Natural killer cell (primary cell): ENCODE results near the gene GPHA2. TPM values are rescaled to one million over a fixed set of nuclear protein-coding genes. Genes with fewer than 3 reads are reported as not detected.
A peak's percentile ranks its signal among the peaks of the same experiment; 100 is the strongest.

Experiments used
- ATAC-seq, 3 donors: fragments of 150-1000 bp in 2 of 3; fragments of 200-7000 bp in 1 of 3; cut with Tn5 transposase; 1 replicate in 1 of 3; 2 replicates in 2 of 3; pipeline ENCODE4 v1.10.0; 2021; ENCODE audit warnings: mild to moderate bottlenecking in 2 of 3, moderate library complexity in 2 of 3
- DNase-seq, 2 donors: peaks; one replicate each; pipeline versions ENCODE4 v3.0.0 to v3.0.0-alpha.2; 2013 to 2021; ENCODE audit warnings: mixed read lengths in 1 of 2
- H3K27ac ChIP-seq: one replicate; pipeline ENCODE4 v1.5.1; 2013; ENCODE audit warnings: mild to moderate bottlenecking, low read length
- H3K27me3 ChIP-seq: one replicate; pipeline ENCODE4 v1.6.1; 2013; ENCODE audit warnings: low read length; ENCODE audit not compliant: control insufficient read depth, insufficient read depth
- H3K36me3 ChIP-seq: one replicate; pipeline ENCODE4 v1.6.1; 2013; ENCODE audit warnings: low read length; ENCODE audit not compliant: control insufficient read depth, insufficient read depth
- H3K4me1 ChIP-seq: one replicate; pipeline ENCODE4 v1.6.1; 2013; ENCODE audit warnings: low read length; ENCODE audit not compliant: control insufficient read depth, insufficient read depth
- H3K4me3 ChIP-seq: one replicate; pipeline ENCODE4 v1.5.1; 2013; ENCODE audit warnings: low read length
- H3K9me3 ChIP-seq: one replicate; pipeline ENCODE4 v1.6.1; 2013; ENCODE audit warnings: low read length; ENCODE audit not compliant: control insufficient read depth, insufficient read depth
- H3K27ac Mint-ChIP-seq, 2 donors: one replicate each; pipeline ENCODE4 v1.8.0; 2022; ENCODE audit warnings: mild to moderate bottlenecking in 2 of 2, mixed read lengths in 2 of 2, moderate library complexity in 1 of 2
- H3K27me3 Mint-ChIP-seq, 2 donors: one replicate each; pipeline ENCODE4 v1.8.0; 2022; ENCODE audit warnings: low read depth in 2 of 2, mixed read lengths in 2 of 2
- H3K36me3 Mint-ChIP-seq: one replicate; pipeline ENCODE4 v1.8.0; 2022; ENCODE audit warnings: mixed read lengths
- H3K4me1 Mint-ChIP-seq, 2 donors: one replicate each; pipeline ENCODE4 v1.8.0; 2022; ENCODE audit warnings: mixed read lengths in 2 of 2
- H3K4me3 Mint-ChIP-seq: one replicate; pipeline ENCODE4 v1.8.0; 2022; ENCODE audit warnings: mild to moderate bottlenecking, moderate library complexity, mixed read lengths
- H3K9me3 Mint-ChIP-seq, 2 donors: one replicate each; pipeline ENCODE4 v1.8.0; 2022; ENCODE audit warnings: mixed read lengths in 2 of 2
- WGBS: methylation state at CpG from one replicate; pipeline ENCODE4 v1.1.7; 2013; ENCODE audit warnings: missing lambda C conversion rate; ENCODE audit not compliant: insufficient coverage; 5-methylcytosine and 5-hydroxymethylcytosine counted together
- intact Hi-C: fragments of 100-400 bp; cut with micrococcal nuclease; formaldehyde crosslinking; loops from one replicate; pipeline ENCODE4 v1.14.2; 2022
- total RNA-seq, 4 donors: library from RNA; stranded (reverse); fragments of 120-200 nt in 1 of 4; gene quantifications; one replicate each; pipeline versions ENCODE4 v1.2.3 to v1.2.4, GENCODE V29; 2013 to 2022
- TF ChIP-seq, protein P1 (sequence below): fragments of 200-600 bp; IDR thresholded peaks from one replicate; pipeline ENCODE4 v1.8.0; 2022; ENCODE audit warnings: antibody characterized with exemption

The GPHA2 gene
- total RNA-seq, 3 donors from 2014 or later (not counting 1 experiment from before 2014, with no cell fraction given): not detected

DNA sequence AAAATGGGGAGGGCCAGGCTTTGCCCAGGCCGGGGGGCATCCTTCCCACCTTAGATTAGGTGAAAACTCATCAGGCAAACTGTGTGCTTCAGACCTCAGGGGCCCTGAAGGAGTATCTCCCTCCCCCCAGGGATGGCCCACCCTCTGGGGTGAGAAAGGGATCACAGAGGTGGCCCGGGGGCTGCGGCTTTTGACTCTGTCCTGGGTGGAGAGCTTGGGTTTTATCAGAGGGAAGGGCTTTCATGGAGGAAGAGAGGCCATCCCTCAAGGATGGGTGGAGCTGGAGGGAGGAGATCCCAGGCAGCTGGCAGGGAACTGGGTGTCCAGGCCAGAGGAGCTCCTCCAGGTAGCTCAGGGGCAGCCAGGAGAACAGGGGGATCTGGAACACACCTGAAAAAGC, 14.3 kb downstream of the GPHA2 start:
- H3K27ac Mint-ChIP-seq: no peak overlapping the region
- H3K27ac ChIP-seq: no peak overlapping the region
- peaks cover 14 to 36% of the 10 kb centered on the region in 2 donors for H3K4me1 Mint-ChIP-seq
- no peak for DNase-seq
- intact Hi-C loops: no loop called here
- H3K9me3 Mint-ChIP-seq: no peaks in the 10 kb centered on the region
- whole genome bisulfite sequencing: 95% methylated on average over 2 of the region's 3 CpGs
- H3K36me3 ChIP-seq: no peaks in the 10 kb centered on the region
- TF ChIP-seq, protein P1, sequence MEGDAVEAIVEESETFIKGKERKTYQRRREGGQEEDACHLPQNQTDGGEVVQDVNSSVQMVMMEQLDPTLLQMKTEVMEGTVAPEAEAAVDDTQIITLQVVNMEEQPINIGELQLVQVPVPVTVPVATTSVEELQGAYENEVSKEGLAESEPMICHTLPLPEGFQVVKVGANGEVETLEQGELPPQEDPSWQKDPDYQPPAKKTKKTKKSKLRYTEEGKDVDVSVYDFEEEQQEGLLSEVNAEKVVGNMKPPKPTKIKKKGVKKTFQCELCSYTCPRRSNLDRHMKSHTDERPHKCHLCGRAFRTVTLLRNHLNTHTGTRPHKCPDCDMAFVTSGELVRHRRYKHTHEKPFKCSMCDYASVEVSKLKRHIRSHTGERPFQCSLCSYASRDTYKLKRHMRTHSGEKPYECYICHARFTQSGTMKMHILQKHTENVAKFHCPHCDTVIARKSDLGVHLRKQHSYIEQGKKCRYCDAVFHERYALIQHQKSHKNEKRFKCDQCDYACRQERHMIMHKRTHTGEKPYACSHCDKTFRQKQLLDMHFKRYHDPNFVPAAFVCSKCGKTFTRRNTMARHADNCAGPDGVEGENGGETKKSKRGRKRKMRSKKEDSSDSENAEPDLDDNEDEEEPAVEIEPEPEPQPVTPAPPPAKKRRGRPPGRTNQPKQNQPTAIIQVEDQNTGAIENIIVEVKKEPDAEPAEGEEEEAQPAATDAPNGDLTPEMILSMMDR: no peak
- H3K27me3 ChIP-seq: no peaks in the 10 kb centered on the region
- no peak overlapping the region for H3K4me3 ChIP-seq
- no peaks in the 10 kb centered on the region for H3K27me3 Mint-ChIP-seq
- no peak overlapping the region for H3K4me3 Mint-ChIP-seq
- no peak for ATAC-seq
- H3K9me3 ChIP-seq: no peaks in the 10 kb centered on the region
- H3K36me3 Mint-ChIP-seq: no peaks in the 10 kb centered on the region
- H3K4me1 ChIP-seq: peaks cover 40% of the 10 kb centered on the region

DNA sequence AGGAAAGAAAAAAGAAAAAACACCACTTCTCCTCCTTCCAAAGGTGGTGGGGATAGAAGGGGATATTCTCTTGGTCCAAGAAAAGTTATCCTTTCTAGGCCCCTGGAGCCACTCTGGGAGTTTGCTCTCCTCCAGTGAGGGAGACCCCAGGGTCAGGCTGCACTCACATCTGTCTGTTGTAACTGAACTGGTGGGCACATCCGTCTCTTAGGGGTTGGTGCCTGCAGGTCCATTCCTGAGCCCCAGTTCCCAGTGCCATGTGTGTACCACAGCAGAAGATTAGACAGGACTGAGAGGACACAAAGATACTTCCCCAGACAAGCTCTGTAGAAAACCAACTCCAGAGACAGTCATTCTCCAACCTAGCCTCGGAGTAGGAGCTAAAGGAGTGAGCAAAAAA, 15.6 kb downstream of the GPHA2 start:
- Mint-ChIP-seq H3K4me3 (no peak overlapping the region), H3K27ac (no peak overlapping the region), H3K9me3 (no peaks in the 10 kb centered on the region), H3K27me3 (no peaks in the 10 kb centered on the region), H3K36me3 (no peaks in the 10 kb centered on the region), H3K4me1 (peaks cover 20 to 36% of the 10 kb centered on the region in 2 donors)
- ATAC-seq: no peak
- DNase-seq: no peak
- H3K27ac ChIP-seq: no peak overlapping the region
- H3K9me3 ChIP-seq: no peaks in the 10 kb centered on the region
- 94% methylated on average over 2 of the region's 2 CpGs for WGBS
- intact Hi-C loops: no loop called here
- peaks cover 44% of the 10 kb centered on the region for H3K4me1 ChIP-seq
- no peaks in the 10 kb centered on the region for H3K27me3 ChIP-seq
- no peaks in the 10 kb centered on the region for H3K36me3 ChIP-seq
- TF ChIP-seq, protein P1: no peak
- no peak overlapping the region for H3K4me3 ChIP-seq

DNA sequence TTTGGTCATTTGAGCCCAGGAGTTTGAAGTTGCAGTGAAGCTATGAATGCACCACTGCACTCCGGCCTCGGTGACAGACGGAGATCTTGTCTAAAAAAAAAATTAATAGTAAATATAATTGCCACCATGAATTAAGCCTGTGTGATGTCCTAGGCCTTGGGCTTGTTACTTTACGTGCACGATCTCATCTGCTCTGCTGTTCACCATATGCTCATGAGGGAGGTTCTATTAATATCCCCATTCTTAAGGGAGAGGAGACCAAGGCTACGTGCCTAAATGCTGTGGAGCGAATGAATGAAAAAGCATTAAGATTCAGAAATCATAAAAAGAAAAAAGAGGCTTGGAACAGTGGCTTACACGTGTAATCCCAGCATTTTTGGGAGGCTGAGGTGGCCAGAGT, 16.1 kb downstream of the GPHA2 start:
- no peak overlapping the region for H3K27ac ChIP-seq
- no peak for DNase-seq
- H3K36me3 ChIP-seq: no peaks in the 10 kb centered on the region
- no peaks in the 10 kb centered on the region for H3K9me3 ChIP-seq
- Mint-ChIP-seq H3K27me3 (no peaks in the 10 kb centered on the region), H3K4me3 (no peak overlapping the region), H3K36me3 (no peaks in the 10 kb centered on the region), H3K9me3 (no peaks in the 10 kb centered on the region), H3K27ac (no peak overlapping the region), H3K4me1 (peaks cover 20 to 31% of the 10 kb centered on the region in 2 donors)
- intact Hi-C loops: loop anchor here (5.0 kb wide), 2 partner anchors 108 to 203 kb away; partner anchors contain the start of genes FAU, MRPL49 and SNX15
- WGBS: 94% methylated on average over 5 of the region's 8 CpGs
- H3K27me3 ChIP-seq: no peaks in the 10 kb centered on the region
- TF ChIP-seq, protein P1: no peak
- no peak for ATAC-seq
- H3K4me1 ChIP-seq: peaks cover 43% of the 10 kb centered on the region
- no peak overlapping the region for H3K4me3 ChIP-seq

DNA sequence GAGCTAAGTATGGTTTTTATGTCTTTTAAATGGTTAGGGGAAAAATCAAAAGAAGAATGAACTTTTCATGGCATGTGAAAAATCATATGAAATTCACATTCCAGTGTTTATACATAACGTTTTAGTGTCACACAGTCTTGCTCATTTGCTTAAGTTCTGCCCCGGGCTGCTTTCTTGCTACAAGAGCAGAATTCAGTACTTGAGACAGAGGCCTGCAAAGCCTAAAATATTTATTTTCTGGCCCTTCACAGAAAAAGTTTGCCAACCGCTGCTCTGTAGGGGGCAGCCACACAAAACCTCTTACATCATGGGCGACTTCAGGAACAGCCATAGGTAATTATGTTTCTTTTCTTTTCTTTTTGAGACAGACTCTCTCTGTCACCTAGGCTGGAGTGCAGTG, 17.7 kb downstream of the GPHA2 start:
- TF ChIP-seq, protein P1: no peak
- ATAC-seq: no peak
- no peaks in the 10 kb centered on the region for H3K27me3 Mint-ChIP-seq
- no peaks in the 10 kb centered on the region for H3K9me3 Mint-ChIP-seq
- H3K4me3 ChIP-seq: no peak overlapping the region
- peaks cover 31% of the 10 kb centered on the region for H3K4me1 ChIP-seq
- H3K27me3 ChIP-seq: no peaks in the 10 kb centered on the region
- H3K36me3 ChIP-seq: peaks cover 13% of the 10 kb centered on the region
- intact Hi-C loops: loop anchor here (5.0 kb wide), 2 partner anchors 109 to 204 kb away; partner anchors contain the start of genes FAU, MRPL49 and SNX15
- H3K4me1 Mint-ChIP-seq: peaks cover 15 to 28% of the 10 kb centered on the region in 2 donors
- H3K27ac ChIP-seq: peak overlapping the region; percentile 63
- no peaks in the 10 kb centered on the region for H3K9me3 ChIP-seq
- H3K27ac Mint-ChIP-seq: peak overlapping the region; percentile 91 to 96
- no peak for DNase-seq
- 31% methylated on average over 4 of the region's 4 CpGs for WGBS
- H3K36me3 Mint-ChIP-seq: no peaks in the 10 kb centered on the region
- H3K4me3 Mint-ChIP-seq: peak overlapping the region; percentile 88
